Loucy (cell line): ENCODE measurements around the gene MAST4.

Experiments used
- EZH2phosphoT487 ChIP-seq: fragments of 200-600 bp; IDR thresholded peaks from 2 replicates; pipeline ENCODE4 v1.6.1; 2018; ENCODE audit warnings: antibody characterized with exemption, mild to moderate bottlenecking, moderate library complexity, borderline replicate concordance
- TF ChIP-seq, protein P1 (sequence below): fragments of 200-600 bp; sonication (generic); conservative IDR thresholded peaks from 2 replicates; pipeline ENCODE4 v1.5.1; 2014; ENCODE audit warnings: mild to moderate bottlenecking, antibody characterized with exemption, low read length

DNA sequence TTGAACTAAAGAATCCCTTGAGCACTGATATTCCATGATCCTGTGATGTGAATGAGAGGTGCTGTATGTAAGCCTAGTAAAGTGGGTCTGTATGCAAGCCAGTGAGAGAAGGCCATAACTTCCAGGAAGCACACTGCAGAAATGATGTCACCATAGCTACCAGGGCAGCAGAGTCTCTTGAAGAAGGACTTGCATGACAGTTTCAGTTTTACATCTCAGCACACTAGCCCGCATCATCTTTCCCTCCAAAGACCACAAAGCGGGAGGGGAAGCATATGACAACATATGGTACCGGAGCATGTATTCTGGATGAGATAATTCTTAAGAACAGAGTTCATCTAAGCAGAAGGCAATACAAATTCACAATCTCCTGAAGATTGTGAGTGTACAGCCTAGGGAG is 37.6 kb upstream of the MAST4 start:
- TF ChIP-seq, protein P1, sequence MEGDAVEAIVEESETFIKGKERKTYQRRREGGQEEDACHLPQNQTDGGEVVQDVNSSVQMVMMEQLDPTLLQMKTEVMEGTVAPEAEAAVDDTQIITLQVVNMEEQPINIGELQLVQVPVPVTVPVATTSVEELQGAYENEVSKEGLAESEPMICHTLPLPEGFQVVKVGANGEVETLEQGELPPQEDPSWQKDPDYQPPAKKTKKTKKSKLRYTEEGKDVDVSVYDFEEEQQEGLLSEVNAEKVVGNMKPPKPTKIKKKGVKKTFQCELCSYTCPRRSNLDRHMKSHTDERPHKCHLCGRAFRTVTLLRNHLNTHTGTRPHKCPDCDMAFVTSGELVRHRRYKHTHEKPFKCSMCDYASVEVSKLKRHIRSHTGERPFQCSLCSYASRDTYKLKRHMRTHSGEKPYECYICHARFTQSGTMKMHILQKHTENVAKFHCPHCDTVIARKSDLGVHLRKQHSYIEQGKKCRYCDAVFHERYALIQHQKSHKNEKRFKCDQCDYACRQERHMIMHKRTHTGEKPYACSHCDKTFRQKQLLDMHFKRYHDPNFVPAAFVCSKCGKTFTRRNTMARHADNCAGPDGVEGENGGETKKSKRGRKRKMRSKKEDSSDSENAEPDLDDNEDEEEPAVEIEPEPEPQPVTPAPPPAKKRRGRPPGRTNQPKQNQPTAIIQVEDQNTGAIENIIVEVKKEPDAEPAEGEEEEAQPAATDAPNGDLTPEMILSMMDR, result no peak
- no peak for TF ChIP-seq EZH2phosphoT487
